Naive B cell (primary cell): ENCODE measurements around the gene TP53I13. TPM values are rescaled to one million over a fixed set of nuclear protein-coding genes. Genes with fewer than 3 reads are reported as not detected.

Experiments used
- ATAC-seq, 2 donors: fragments of 150-1000 bp; cut with Tn5 transposase; 2 replicates each; pipeline ENCODE4 v1.10.0; 2021; ENCODE audit warnings: low read depth in 2 of 2, mild to moderate bottlenecking in 2 of 2, moderate library complexity in 2 of 2
- DNase-seq: peaks from one replicate; pipeline ENCODE4 v3.0.0; 2022
- H3K27ac Mint-ChIP-seq, 6 donors: one replicate each; pipeline ENCODE4 v1.8.0; 2020 to 2022; ENCODE audit warnings: mild to moderate bottlenecking in 6 of 6, mixed read lengths in 6 of 6, moderate library complexity in 5 of 6, inconsistent platforms in 2 of 6
- H3K27me3 Mint-ChIP-seq, 3 donors: one replicate each; pipeline ENCODE4 v1.8.0; 2021 to 2022; ENCODE audit warnings: mixed read lengths in 3 of 3, mild to moderate bottlenecking in 1 of 3
- H3K36me3 Mint-ChIP-seq, 2 donors: one replicate each; pipeline ENCODE4 v1.8.0; 2020 to 2022; ENCODE audit warnings: mixed read lengths in 2 of 2, inconsistent platforms in 1 of 2, mild to moderate bottlenecking in 1 of 2
- H3K4me1 Mint-ChIP-seq, 3 donors: one replicate each; pipeline ENCODE4 v1.8.0; 2020 to 2022; ENCODE audit warnings: mixed read lengths in 3 of 3, inconsistent platforms in 1 of 3, mild to moderate bottlenecking in 1 of 3, moderate library complexity in 1 of 3
- H3K4me3 Mint-ChIP-seq, 8 donors: one replicate each; pipeline ENCODE4 v1.8.0; 2020 to 2022; ENCODE audit warnings: mild to moderate bottlenecking in 8 of 8, mixed read lengths in 8 of 8, moderate library complexity in 8 of 8, inconsistent platforms in 2 of 8
- H3K9me3 Mint-ChIP-seq, 7 donors: one replicate each; pipeline ENCODE4 v1.8.0; 2020 to 2022; ENCODE audit warnings: mixed read lengths in 7 of 7, mild to moderate bottlenecking in 5 of 7, inconsistent platforms in 2 of 7, moderate library complexity in 1 of 7
- polyA plus RNA-seq, 6 donors: library from polyadenylated mRNA; unstranded; fragments of 300-500 nt; fragmentation: Illumina TruSeq; gene quantifications; one replicate each; pipeline ENCODE4 v1.2.3, GENCODE V29; 2021; ENCODE audit warnings: low read depth in 6 of 6

Gene TP53I13
- polyA plus RNA-seq, 6 donors from 2014 or later: 28.1 to 41.5 (median 38.4) TPM

GRCh38 chr17:29588562-29589411 is 20.3 kb downstream of the TP53I13 start:
- Mint-ChIP-seq H3K4me3 (peak overlapping the region; percentile 85 to 94 (median 90)), H3K9me3 (no peaks in the 10 kb centered on the region), H3K4me1 (peaks cover 45 to 78% (median 72%) of the 10 kb centered on the region in 3 donors), H3K36me3 (no peaks in the 10 kb centered on the region), H3K27me3 (no peaks in the 10 kb centered on the region), H3K27ac (peak overlapping the region in 3 of 6 donors; percentile 67 to 95 (median 76))
- ATAC-seq (peak; percentile 10 to 15), DNase-seq (peak; percentile 56)

GRCh38 chr17:29589524-29590410 is 21.3 kb downstream of the TP53I13 start, which contains the start of gene GIT1:
Gene GIT1 (minus strand): TSS chr17:29589648. CDS start chr17:29589378, 270 bp downstream.
- peak within 1 kb of the TSS; percentile 85 to 94 (median 92) for H3K4me3 Mint-ChIP-seq
- DNase-seq (peak; percentile 85), ATAC-seq (peak; percentile 78 to 81)
- no peaks in the 10 kb centered on the region for H3K36me3 Mint-ChIP-seq
- peaks cover 36 to 77% (median 68%) of the 10 kb centered on the region in 3 donors for H3K4me1 Mint-ChIP-seq
- peak within 1 kb of the TSS in 4 of 6 donors; percentile 27 to 88 (median 73) for H3K27ac Mint-ChIP-seq
- no peaks in the 10 kb centered on the region for H3K9me3 Mint-ChIP-seq
- H3K27me3 Mint-ChIP-seq: peaks cover 0 to 5% (median 0%) of the 10 kb centered on the region in 3 donors

- H3K27ac Mint-ChIP-seq: peak overlapping the region in 2 of 6 donors; percentile 26 to 79
- peaks cover 35 to 69% (median 61%) of the 10 kb centered on the region in 3 donors for H3K4me1 Mint-ChIP-seq
- H3K27me3 Mint-ChIP-seq: peaks cover 0 to 10% (median 0%) of the 10 kb centered on the region in 3 donors
- DNase-seq (no peak), ATAC-seq (no peak)
- H3K36me3 Mint-ChIP-seq: no peaks in the 10 kb centered on the region
- H3K4me3 Mint-ChIP-seq: peak overlapping the region; percentile 84 to 94 (median 91)
- H3K9me3 Mint-ChIP-seq: no peaks in the 10 kb centered on the region
Measured at GRCh38 chr17:29590411-29591145, 22.1 kb downstream of the TP53I13 start.

- Mint-ChIP-seq H3K4me3 (peak overlapping the region; percentile 84 to 94 (median 88)), H3K36me3 (no peaks in the 10 kb centered on the region), H3K9me3 (no peaks in the 10 kb centered on the region), H3K4me1 (peaks cover 35 to 66% (median 55%) of the 10 kb centered on the region in 3 donors), H3K27ac (peak overlapping the region in 1 of 6 donors; percentile 19), H3K27me3 (peaks cover 0 to 10% (median 0%) of the 10 kb centered on the region in 3 donors)
- ATAC-seq (no peak), DNase-seq (peak; percentile 28)
Measured at GRCh38 chr17:29591146-29591736, 22.7 kb downstream of the TP53I13 start.

- ATAC-seq: peak; percentile 47 to 49
- H3K9me3 Mint-ChIP-seq: no peaks in the 10 kb centered on the region
- H3K27ac Mint-ChIP-seq: peak overlapping the region in 3 of 6 donors; percentile 38 to 82 (median 41)
- peaks cover 35 to 59% (median 48%) of the 10 kb centered on the region in 3 donors for H3K4me1 Mint-ChIP-seq
- H3K36me3 Mint-ChIP-seq: no peaks in the 10 kb centered on the region
- H3K4me3 Mint-ChIP-seq: peak overlapping the region; percentile 84 to 94 (median 90)
- DNase-seq: peak; percentile 77
- peaks cover 0 to 10% (median 0%) of the 10 kb centered on the region in 3 donors for H3K27me3 Mint-ChIP-seq
Measured at GRCh38 chr17:29591737-29592608, 23.5 kb downstream of the TP53I13 start.

- Mint-ChIP-seq H3K27ac (peak within 1 kb of the TSS in 4 of 6 donors; percentile 38 to 82 (median 55)), H3K4me1 (peaks cover 28 to 49% (median 38%) of the 10 kb centered on the region in 3 donors), H3K27me3 (peaks cover 0 to 10% (median 0%) of the 10 kb centered on the region in 3 donors), H3K4me3 (peak within 1 kb of the TSS; percentile 84 to 94 (median 90)), H3K9me3 (no peaks in the 10 kb centered on the region), H3K36me3 (no peaks in the 10 kb centered on the region)
- ATAC-seq (peak in 1 of 2 donors; percentile 6), DNase-seq (peak; percentile 34)
Measured at GRCh38 chr17:29592850-29593551, 24.5 kb downstream of the TP53I13 start, which contains the start of gene ANKRD13B. Gene ANKRD13B (plus strand): TSS chr17:29593132. CDS start chr17:29593622, 490 bp downstream.

- H3K36me3 Mint-ChIP-seq: no peaks in the 10 kb centered on the region
- ATAC-seq: no peak
- DNase-seq: no peak
- peak overlapping the region in 1 of 6 donors; percentile 33 for H3K27ac Mint-ChIP-seq
- H3K4me1 Mint-ChIP-seq: peaks cover 24 to 44% (median 34%) of the 10 kb centered on the region in 3 donors
- H3K4me3 Mint-ChIP-seq: peak overlapping the region; percentile 71 to 90 (median 84)
- H3K9me3 Mint-ChIP-seq: no peaks in the 10 kb centered on the region
- H3K27me3 Mint-ChIP-seq: peaks cover 0 to 10% (median 0%) of the 10 kb centered on the region in 3 donors
Measured at GRCh38 chr17:29593591-29594518, 25.4 kb downstream of the TP53I13 start.

GRCh38 chr17:29594519-29595090 is 26.1 kb downstream of the TP53I13 start:
- Mint-ChIP-seq H3K27me3 (peaks cover 0 to 10% (median 0%) of the 10 kb centered on the region in 3 donors), H3K9me3 (no peaks in the 10 kb centered on the region), H3K36me3 (no peaks in the 10 kb centered on the region), H3K4me3 (peak overlapping the region in 7 of 8 donors; percentile 71 to 90 (median 85)), H3K4me1 (peaks cover 24 to 44% (median 34%) of the 10 kb centered on the region in 3 donors), H3K27ac (no peak overlapping the region)
- DNase-seq (no peak), ATAC-seq (no peak)

GRCh38 chr17:29595107-29595942 is 26.8 kb downstream of the TP53I13 start:
- no peak for DNase-seq
- no peak for ATAC-seq
- Mint-ChIP-seq H3K27me3 (peaks cover 0 to 10% (median 0%) of the 10 kb centered on the region in 3 donors), H3K36me3 (no peaks in the 10 kb centered on the region), H3K4me1 (peaks cover 17 to 36% (median 29%) of the 10 kb centered on the region in 3 donors), H3K4me3 (peak overlapping the region in 5 of 8 donors; percentile 62 to 90 (median 82)), H3K27ac (no peak overlapping the region), H3K9me3 (no peaks in the 10 kb centered on the region)
